Measurements from ENCODE around the gene KRTAP10-12.

- TF ChIP-seq POLR2AphosphoS5 (IDR thresholded peaks at IDR 0.05; ENCODE audit: low read depth, low read length), result no peak
- TF ChIP-seq POLR2A (IDR thresholded peaks at IDR 0.05; ENCODE audit: borderline replicate concordance, extremely low read depth, insufficient read depth, insufficient read length), result no peak
- TF ChIP-seq CTCF (IDR thresholded peaks at IDR 0.05 in 2 of 3, conservative IDR thresholded peaks at IDR 0.05 in 1 of 3; ENCODE audit: borderline replicate concordance in 1 of 3, insufficient read depth in 1 of 3, low read depth in 2 of 3, low read length in 2 of 3), result no peak
- no peak for TF ChIP-seq SRF (IDR thresholded peaks at IDR 0.05; ENCODE audit: low read depth)
Measured at GRCh38 chr21:44692798-44693512, 4.0 kb upstream of the KRTAP10-12 start.
